Muscle layer of duodenum (tissue), 2 donors: ENCODE data around the gene NT5DC2.

Source experiments
- H3K27ac ChIP-seq: one replicate; pipeline ENCODE4 v1.7.0; 2013; ENCODE audit warnings: mild to moderate bottlenecking, low read length
- H3K27me3 ChIP-seq: one replicate; pipeline ENCODE4 v1.7.0; 2013; ENCODE audit warnings: low read depth, mild to moderate bottlenecking, control low read depth, low read length
- H3K36me3 ChIP-seq, 2 donors: one replicate each; pipeline ENCODE4 v1.7.0; 2013; ENCODE audit warnings: low read length in 2 of 2, control low read depth in 1 of 2, mild to moderate bottlenecking in 1 of 2; ENCODE audit not compliant: insufficient read depth in 2 of 2, control insufficient read depth in 1 of 2
- H3K4me1 ChIP-seq, 2 donors: one replicate each; pipeline ENCODE4 v1.7.0; 2013; ENCODE audit warnings: low read length in 2 of 2, mild to moderate bottlenecking in 2 of 2, control low read depth in 1 of 2, moderate library complexity in 1 of 2; ENCODE audit not compliant: insufficient read depth in 2 of 2, control insufficient read depth in 1 of 2
- H3K4me3 ChIP-seq, 2 donors: one replicate each; pipeline ENCODE4 v1.7.0; 2013; ENCODE audit warnings: low read length in 2 of 2, low read depth in 1 of 2, mild to moderate bottlenecking in 1 of 2
- H3K9me3 ChIP-seq, 2 donors: one replicate each; pipeline ENCODE4 v1.7.0; 2013; ENCODE audit warnings: low read length in 2 of 2, control low read depth in 1 of 2, mild to moderate bottlenecking in 1 of 2; ENCODE audit not compliant: control insufficient read depth in 1 of 2
- donor health status: healthy.

NT5DC2 gene

GRCh38 chr3:52479877-52480575 is 53.6 kb downstream of the NT5DC2 start:
- Histone ChIP-seq H3K27me3 (no peaks in the 10 kb centered on the region), H3K9me3 (no peaks in the 10 kb centered on the region), H3K36me3 (peaks cover 64 to 78% of the 10 kb centered on the region in 2 donors), H3K27ac (no peak overlapping the region), H3K4me3 (no peak overlapping the region), H3K4me1 (peaks cover 0 to 25% of the 10 kb centered on the region in 2 donors)

- Histone ChIP-seq H3K4me3 (no peak overlapping the region), H3K27me3 (no peaks in the 10 kb centered on the region), H3K4me1 (peaks cover 0 to 17% of the 10 kb centered on the region in 2 donors), H3K9me3 (no peaks in the 10 kb centered on the region), H3K36me3 (peaks cover 67 to 84% of the 10 kb centered on the region in 2 donors), H3K27ac (no peak overlapping the region)
Measured at GRCh38 chr3:52479037-52479876, 54.4 kb downstream of the NT5DC2 start.

DNA sequence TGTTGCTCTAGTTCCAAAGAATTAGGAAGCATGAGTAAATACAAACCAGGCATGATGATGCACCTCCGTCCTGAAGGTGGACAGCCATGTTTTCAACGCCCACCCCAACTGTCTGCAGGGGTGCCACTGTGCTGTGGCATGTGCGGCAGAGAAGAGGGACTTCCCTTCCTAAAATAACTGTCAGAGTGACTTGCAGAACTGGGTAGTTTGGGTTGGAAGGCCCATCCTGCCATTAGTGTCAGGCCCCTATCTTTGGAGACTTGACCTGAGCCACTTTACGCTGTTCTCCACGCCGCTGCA is 55.9 kb downstream of the NT5DC2 start:
- Histone ChIP-seq H3K27ac (no peak overlapping the region), H3K4me3 (no peak overlapping the region), H3K36me3 (peaks cover 81 to 95% of the 10 kb centered on the region in 2 donors)

DNA sequence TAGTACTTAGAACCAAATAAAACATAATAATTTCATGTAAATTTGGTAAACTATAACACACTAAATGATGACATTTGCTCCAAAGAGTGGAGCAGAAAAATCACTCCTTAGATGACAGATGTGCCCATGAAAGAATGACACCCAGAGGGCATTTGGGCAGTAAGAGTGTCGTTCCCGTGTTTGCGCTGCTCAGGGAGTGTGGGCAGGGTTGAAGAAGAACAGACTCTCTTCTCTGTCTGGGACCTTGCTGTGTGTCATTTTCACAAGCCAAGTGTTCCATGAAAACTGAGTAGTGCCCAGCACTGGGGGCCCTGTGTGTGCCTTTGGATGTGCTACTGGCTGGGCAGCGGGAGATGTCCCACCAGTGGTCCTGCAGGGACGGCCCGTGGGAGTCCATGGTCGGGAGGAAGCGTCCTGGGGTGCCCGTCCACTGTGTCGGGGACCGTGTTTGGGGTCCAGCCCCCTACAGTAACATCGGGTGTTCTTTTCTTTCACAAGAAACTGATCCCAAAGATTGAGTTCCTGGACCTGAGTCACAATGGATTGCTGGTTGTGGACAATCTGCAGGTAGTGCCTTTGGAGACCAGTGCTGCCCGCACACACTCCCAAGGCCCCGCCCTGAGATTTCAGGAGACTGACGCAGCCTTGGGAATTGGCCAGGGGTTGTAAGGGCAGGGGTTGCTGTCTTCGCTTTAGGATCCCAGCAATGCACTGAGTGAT is 56.4 kb downstream of the NT5DC2 start:
- Histone ChIP-seq H3K36me3 (peaks cover 85 to 95% of the 10 kb centered on the region in 2 donors), H3K27me3 (no peaks in the 10 kb centered on the region), H3K27ac (no peak overlapping the region), H3K4me3 (no peak overlapping the region), H3K9me3 (no peaks in the 10 kb centered on the region), H3K4me1 (peaks cover 0 to 3% of the 10 kb centered on the region in 2 donors)

More for the DNA sequence above, 55.9 kb downstream of the NT5DC2 start:
- Histone ChIP-seq H3K9me3 (no peaks in the 10 kb centered on the region), H3K4me1 (peaks cover 0 to 2% of the 10 kb centered on the region in 2 donors), H3K27me3 (no peaks in the 10 kb centered on the region)
